Measurements from ENCODE around the gene SUPT5H. TPM values are rescaled to one million over a fixed set of nuclear protein-coding genes. Genes with fewer than 3 reads are reported as not detected.
A peak's percentile ranks its signal among the peaks of the same experiment; 100 is the strongest.

The SUPT5H gene
- total and polyA plus RNA-seq, 2 of the 13 experiments (the other 11 are each of a cell fraction or from before 2014, with no cell fraction given): 48.2 to 51.7 TPM

- TF ChIP-seq ZBTB40 (IDR thresholded peaks at IDR 0.05) (no peak), ZBTB40 (CRISPR knock-in tag; IDR thresholded peaks at IDR 0.05) (peak; percentile 89; the same call in 1 of the 2 replicates), ZNF451 (CRISPR knock-in tag; IDR thresholded peaks at IDR 0.05) (peak; percentile 100), HMGXB3 (CRISPR knock-in tag; IDR thresholded peaks at IDR 0.05; ENCODE audit: borderline replicate concordance) (no peak), TEF (CRISPR knock-in tag; IDR thresholded peaks at IDR 0.05) (peak; percentile 86), ELF1 (CRISPR knock-in tag; IDR thresholded peaks at IDR 0.05) (no peak), KLF13 (CRISPR knock-in tag; IDR thresholded peaks at IDR 0.05) (no peak), GABPA (IDR thresholded peaks at IDR 0.05; ENCODE audit: low read depth, low read length) (no peak), GABPA (CRISPR knock-in tag; IDR thresholded peaks at IDR 0.05; ENCODE audit: low read depth) (no peak), MYC (CRISPR knock-in tag; IDR thresholded peaks at IDR 0.05; ENCODE audit: borderline replicate concordance) (peak; percentile 86), ZNF703 (CRISPR knock-in tag; IDR thresholded peaks at IDR 0.05; ENCODE audit: borderline replicate concordance) (peak; percentile 66; the same call in 1 of the 2 replicates), ZNF282 (IDR thresholded peaks at IDR 0.05; ENCODE audit: partially characterized antibody) (no peak), TFAP4 (IDR thresholded peaks at IDR 0.05; ENCODE audit: borderline replicate concordance, low read depth) (no peak), ZNF720 (CRISPR knock-in tag; IDR thresholded peaks at IDR 0.05) (no peak)
Measured at GRCh38 chr19:39502640-39503417, 57.4 kb downstream of the SUPT5H start (continued).
